HepG2 (cell line): Measurements from ENCODE around the gene PLEKHM2. TPM values are rescaled to one million over a fixed set of nuclear protein-coding genes. Genes with fewer than 3 reads are reported as not detected.

Experiments
- ATAC-seq: fragments of 200-7000 bp; cut with Tn5 transposase; 3 replicates; pipeline ENCODE4 v1.9.1; 2020; ENCODE audit warnings: mild to moderate bottlenecking, moderate library complexity
- BruUV-seq: library from RNA; stranded (reverse); fragments of 400-500 nt; replicated peaks from 2 replicates; lab custom pipeline; 2021; lab: Mats Ljungman, UMichigan
- CTCF ChIA-PET: fragments of 300-600 bp; formaldehyde crosslinking; extraction: SDS; loops from one replicate; lab custom pipeline; 2021; ENCODE audit warnings: low total read pairs, inconsistent platforms, low intra/inter-chr PET ratio; lab: Yijun Ruan, JAX
- POLR2A ChIA-PET: fragments of 350-600 bp; sonication (Branson Sonifier 250); formaldehyde crosslinking; loops from one replicate; lab custom pipeline; 2020; ENCODE audit warnings: antibody characterized with exemption, inconsistent platforms; lab: Yijun Ruan, JAX
- DNase-seq: peaks from one replicate; pipeline ENCODE4 v3.0.0-alpha.2; 2015; ENCODE audit warnings: low spot score
- FAIRE-seq: peaks from 3 replicates; lab custom pipeline; 2011; peaks lifted over from hg19 to GRCh38; lab: Jason Lieb, UNC
- H2AFZ ChIP-seq: one replicate; pipeline ENCODE4 v1.6.1; 2011; ENCODE audit warnings: low read length, inconsistent platforms
- H3K27ac ChIP-seq: fragments of 300-600 bp; 3 replicates; pipeline ENCODE4 v1.8.0; 2011; ENCODE audit warnings: mixed run types, mild to moderate bottlenecking, mixed read lengths, low read length, inconsistent platforms; ENCODE audit not compliant: insufficient read depth; ENCODE audit errors: extremely low read length
- H3K27me3 ChIP-seq, 2 experiments: fragments of 200-600 bp in 1 of 2; 2 replicates in 1 of 2; 3 replicates in 1 of 2; pipeline versions ENCODE4 v1.6.0 to v1.8.0; 2011; ENCODE audit warnings: low read length in 2 of 2, mild to moderate bottlenecking in 2 of 2, moderate library complexity in 2 of 2, inconsistent platforms in 1 of 2; ENCODE audit not compliant: insufficient read depth in 2 of 2, control insufficient read depth in 1 of 2
- H3K36me3 ChIP-seq, 2 experiments: fragments of 200-600 bp in 1 of 2; replicated peaks in 1 of 2; 2 replicates in 1 of 2; 3 replicates in 1 of 2; pipeline versions ENCODE4 v1.5.1 to v1.8.0; 2011; ENCODE audit warnings: low read length in 2 of 2, inconsistent platforms in 1 of 2; ENCODE audit not compliant: insufficient read depth in 2 of 2, control insufficient read depth in 1 of 2
- H3K4me1 ChIP-seq: 2 replicates; pipeline ENCODE4 v1.5.1; 2012; ENCODE audit warnings: low read length, inconsistent platforms; ENCODE audit not compliant: insufficient read depth
- H3K4me2 ChIP-seq: 2 replicates; pipeline ENCODE4 v1.6.0; 2011; ENCODE audit warnings: low read depth, low read length, inconsistent platforms
- H3K4me3 ChIP-seq, 3 experiments: fragments of 200-600 bp in 1 of 3; sonication (generic), shearing (Covaris generic) in 1 of 3; replicated peaks in 1 of 3; 2 replicates each; pipeline ENCODE4 v1.5.1; 2011 to 2016; ENCODE audit warnings: low read length in 3 of 3, inconsistent platforms in 2 of 3, low read depth in 2 of 3, mild to moderate bottlenecking in 2 of 3, control low read depth in 1 of 3, mixed read lengths in 1 of 3; ENCODE audit not compliant: insufficient read depth in 1 of 3
- H3K79me2 ChIP-seq: one replicate; pipeline ENCODE4 v1.6.1; 2011; ENCODE audit warnings: low read length, inconsistent platforms; ENCODE audit not compliant: insufficient read depth
- H3K9ac ChIP-seq: 2 replicates; pipeline ENCODE4 v1.6.0; 2011; ENCODE audit warnings: mild to moderate bottlenecking, low read depth, low read length, inconsistent platforms; ENCODE audit not compliant: insufficient read depth
- H3K9me3 ChIP-seq: 2 replicates; pipeline ENCODE4 v1.5.1; 2012; ENCODE audit warnings: mild to moderate bottlenecking, low read length
- H4K20me1 ChIP-seq: 2 replicates; pipeline ENCODE4 v1.6.0; 2011; ENCODE audit warnings: inconsistent platforms, mild to moderate bottlenecking, low read length, moderate library complexity; ENCODE audit not compliant: insufficient read depth
- AGO2 ChIP-seq: fragments of 200-400 bp; formaldehyde crosslinking; optimal IDR thresholded peaks from 2 replicates; pipeline ENCODE3; 2017; ENCODE audit warnings: mild to moderate bottlenecking, low read depth, low read length, moderate library complexity
- ATAD3A ChIP-seq: sonication (generic); formaldehyde crosslinking; IDR thresholded peaks from 2 replicates; pipeline ENCODE4 v1.4.0; 2020; ENCODE audit warnings: missing genetic modification reagents
- BRD4 ChIP-seq: sonication (generic); formaldehyde crosslinking; IDR thresholded peaks from 2 replicates; pipeline ENCODE4 v1.4.0; 2020; ENCODE audit warnings: missing genetic modification reagents
- FOXK2 ChIP-seq: fragments of 450-650 bp; IDR thresholded peaks from 2 replicates; pipeline ENCODE4 v1.6.1; 2016
- HNRNPUL1 ChIP-seq: fragments of 200-400 bp; formaldehyde crosslinking; IDR thresholded peaks from 2 replicates; pipeline ENCODE4 v1.6.1; 2017; ENCODE audit warnings: low read depth, mild to moderate bottlenecking, low read length, moderate library complexity
- ONECUT2 ChIP-seq: sonication (generic); formaldehyde crosslinking; IDR thresholded peaks from 2 replicates; pipeline ENCODE4 v1.4.0; 2020; ENCODE audit warnings: missing genetic modification reagents
- ZFAT ChIP-seq: sonication (generic); formaldehyde crosslinking; conservative IDR thresholded peaks from 2 replicates; pipeline ENCODE4 v1.8.1; 2023; ENCODE audit warnings: missing genetic modification reagents, inconsistent platforms
- ZFYVE20 ChIP-seq: sonication (generic); formaldehyde crosslinking; IDR thresholded peaks from 2 replicates; pipeline ENCODE4 v1.8.0; 2023; ENCODE audit warnings: low read depth, mild to moderate bottlenecking, moderate library complexity, missing genetic modification reagents, borderline replicate concordance
- ZNF431 ChIP-seq: sonication (generic); formaldehyde crosslinking; IDR thresholded peaks from 2 replicates; pipeline ENCODE4 v1.9.0; 2022; ENCODE audit warnings: missing genetic modification reagents, low read depth, mild to moderate bottlenecking, borderline replicate concordance
- ZNF766 ChIP-seq: sonication (generic); formaldehyde crosslinking; IDR thresholded peaks from 2 replicates; pipeline ENCODE4 v1.5.0; 2020; ENCODE audit warnings: missing genetic modification reagents, borderline replicate concordance
- WGBS: methylation state at CpG from one replicate; pipeline ENCODE4 v1.1.6; 2017; ENCODE audit warnings: low lambda C conversion rate; 5-methylcytosine and 5-hydroxymethylcytosine counted together
- in situ Hi-C: cut with HindIII; loops from 2 replicates; pipeline ENCODE4 v1.10.0; 2017; ENCODE audit warnings: low pct_unique_long_range_greater_than_20kb; ENCODE audit not compliant: extremely low pct_ligation_motif_present
- intact Hi-C: fragments of 100-400 bp; cut with micrococcal nuclease; formaldehyde crosslinking; loops from one replicate; pipeline ENCODE4 v1.10.0; 2022; ENCODE audit not compliant: unreplicated experiment
- polyA plus RNA-seq, 8 experiments: library from polyadenylated mRNA; depleted of rRNA in 3 of 8; stranded (reverse) in 7 of 8; unstranded in 1 of 8; fragments of >200 nt; fragmentation: Illumina TruSeq in 4 of 8; extraction: Trizol in 4 of 8; gene quantifications; 2 replicates each; pipeline versions ENCODE4 v1.2.1 to v1.2.3, GENCODE V29; 2011 to 2016; ENCODE audit warnings: low read depth in 4 of 8, missing spikeins in 1 of 8, mixed read lengths in 1 of 8; ENCODE audit not compliant: insufficient read depth in 1 of 8
- total RNA-seq, 5 experiments: library from RNA; depleted of rRNA; stranded (reverse); fragments of >200 nt; fragmentation: Illumina TruSeq; extraction: Trizol; gene quantifications; 2 replicates each; pipeline ENCODE4 v1.2.3, GENCODE V29; 2016; ENCODE audit warnings: low read depth in 1 of 5
- TF ChIP-seq, protein P1 (sequence below), 2 experiments: sonication (generic) in 1 of 2; formaldehyde crosslinking in 1 of 2; IDR thresholded peaks; 2 replicates each; pipeline versions ENCODE4 v1.4.0 to v1.6.1; 2018 to 2020; ENCODE audit warnings: missing genetic modification reagents in 2 of 2, borderline replicate concordance in 1 of 2, low read depth in 1 of 2, mild to moderate bottlenecking in 1 of 2, missing biosample characterization in 1 of 2

PLEKHM2 gene
- total and polyA plus RNA-seq, 2 of the 13 experiments (the other 11 are each of a cell fraction or from before 2014, with no cell fraction given): 16.5 to 27.3 TPM

- Histone ChIP-seq H3K9ac (no peak overlapping the region), H2AFZ (no peak overlapping the region), H3K79me2 (no peaks in the 10 kb centered on the region), H3K4me2 (no peak overlapping the region), H4K20me1 (no peaks in the 10 kb centered on the region), H3K27me3 (no peaks in the 10 kb centered on the region), H3K9me3 (no peaks in the 10 kb centered on the region), H3K27ac (no peak overlapping the region), H3K36me3 (peaks cover 5 to 13% of the 10 kb centered on the region in 2 experiments; a peak in 4 of 5 replicates), H3K4me3 (no peak overlapping the region), H3K4me1 (peaks cover 37% of the 10 kb centered on the region)
- TF ChIP-seq ZFYVE20: no peak
- TF ChIP-seq ZNF431 (CRISPR knock-in tag): no peak
- TF ChIP-seq ONECUT2 (CRISPR knock-in tag): no peak
- TF ChIP-seq ZNF766: no peak
- no peak for TF ChIP-seq ATAD3A (CRISPR knock-in tag)
- no peak for TF ChIP-seq HNRNPUL1
- DNase-seq (no peak), ATAC-seq (no peak), FAIRE-seq (no peak)
- in situ Hi-C loops (no loop called here), intact Hi-C loops (no loop called here)
- WGBS: 97% methylated on average over 9 of the region's 11 CpGs
- ChIA-PET CTCF (no interaction called here), POLR2A (no interaction called here)
- BruUV-seq: TSS peak; percentile 35
These were observed 49.2 kb downstream of the PLEKHM2 start for GRCh38 chr1:15733218-15733725.

DNA sequence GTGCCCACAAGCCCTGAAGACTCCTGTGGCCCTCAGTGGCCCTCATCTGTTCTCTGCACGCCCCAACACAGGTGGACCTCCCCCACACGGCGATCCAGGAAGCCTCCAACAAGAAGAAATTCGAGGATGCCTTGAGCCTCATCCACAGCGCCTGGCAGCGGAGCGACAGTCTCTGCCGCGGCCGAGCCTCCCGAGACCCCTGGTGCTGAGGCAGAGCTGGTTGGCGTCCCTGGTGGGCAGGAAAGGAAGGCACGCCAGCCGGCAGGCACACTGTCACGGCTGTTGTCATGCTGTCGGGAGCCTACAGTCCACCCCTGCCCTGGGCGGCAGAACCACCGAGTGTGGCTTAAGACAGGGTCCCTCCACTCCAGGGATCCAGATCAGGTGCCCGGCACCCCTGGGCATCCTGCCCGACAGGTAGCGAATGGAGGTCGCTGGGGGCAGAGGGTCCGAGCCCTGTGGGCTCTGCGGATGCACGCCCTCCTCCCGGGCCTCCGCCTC lies 49.7 kb downstream of the PLEKHM2 start:
- Histone ChIP-seq H3K27ac (no peak overlapping the region), H3K4me2 (no peak overlapping the region), H2AFZ (no peak overlapping the region), H3K4me3 (no peak overlapping the region), H3K36me3 (peaks cover 4 to 7% of the 10 kb centered on the region in 2 experiments; a peak in 4 of 5 replicates), H4K20me1 (no peaks in the 10 kb centered on the region), H3K27me3 (no peaks in the 10 kb centered on the region), H3K79me2 (no peaks in the 10 kb centered on the region), H3K9me3 (no peaks in the 10 kb centered on the region), H3K4me1 (peaks cover 42% of the 10 kb centered on the region), H3K9ac (no peak overlapping the region)
- TF ChIP-seq AGO2: peak; percentile 25
- TF ChIP-seq FOXK2: no peak
- TF ChIP-seq, protein P1, sequence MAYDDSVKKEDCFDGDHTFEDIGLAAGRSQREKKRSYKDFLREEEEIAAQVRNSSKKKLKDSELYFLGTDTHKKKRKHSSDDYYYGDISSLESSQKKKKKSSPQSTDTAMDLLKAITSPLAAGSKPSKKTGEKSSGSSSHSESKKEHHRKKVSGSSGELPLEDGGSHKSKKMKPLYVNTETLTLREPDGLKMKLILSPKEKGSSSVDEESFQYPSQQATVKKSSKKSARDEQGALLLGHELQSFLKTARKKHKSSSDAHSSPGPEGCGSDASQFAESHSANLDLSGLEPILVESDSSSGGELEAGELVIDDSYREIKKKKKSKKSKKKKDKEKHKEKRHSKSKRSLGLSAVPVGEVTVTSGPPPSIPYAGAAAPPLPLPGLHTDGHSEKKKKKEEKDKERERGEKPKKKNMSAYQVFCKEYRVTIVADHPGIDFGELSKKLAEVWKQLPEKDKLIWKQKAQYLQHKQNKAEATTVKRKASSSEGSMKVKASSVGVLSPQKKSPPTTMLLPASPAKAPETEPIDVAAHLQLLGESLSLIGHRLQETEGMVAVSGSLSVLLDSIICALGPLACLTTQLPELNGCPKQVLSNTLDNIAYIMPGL (CRISPR knock-in tag; IDR thresholded peaks at IDR 0.05; ENCODE audit: borderline replicate concordance in 1 of 2, low read depth in 1 of 2): no peak
- no peak for TF ChIP-seq ZFAT (CRISPR knock-in tag)
- no peak for TF ChIP-seq BRD4 (CRISPR knock-in tag)
- BruUV-seq: no TSS peak
- no peak for ATAC-seq
- in situ Hi-C loops (no loop called here), intact Hi-C loops (no loop called here)
- ChIA-PET CTCF (no interaction called here), POLR2A (no interaction called here)
- DNase-seq: no peak
- no CpG with 5 or more reads among the region's 27 CpGs for WGBS
- FAIRE-seq: no peak
